HepG2 (cell line): ENCODE results near the gene PTPRH. TPM values are rescaled to one million over a fixed set of nuclear protein-coding genes. Genes with fewer than 3 reads are reported as not detected.

ENCODE experiments used
- ATAD3A ChIP-seq: sonication (generic); formaldehyde crosslinking; IDR thresholded peaks from 2 replicates; pipeline ENCODE4 v1.4.0; 2020; ENCODE audit warnings: missing genetic modification reagents
- ATF7 ChIP-seq, 2 experiments: fragments of 450-650 bp in 1 of 2; sonication (generic) in 1 of 2; formaldehyde crosslinking in 1 of 2; IDR thresholded peaks; 2 replicates each; pipeline versions ENCODE4 v1.4.0 to v1.6.1; 2016 to 2020; ENCODE audit warnings: antibody characterized with exemption in 1 of 2, mild to moderate bottlenecking in 1 of 2, missing genetic modification reagents in 1 of 2
- CBX5 ChIP-seq: sonication (generic); formaldehyde crosslinking; IDR thresholded peaks from 2 replicates; pipeline ENCODE4 v1.4.0; 2020; ENCODE audit warnings: missing genetic modification reagents, borderline replicate concordance
- FOXK1 ChIP-seq: sonication (generic); formaldehyde crosslinking; IDR thresholded peaks from 2 replicates; pipeline ENCODE4 v1.4.0; 2020; ENCODE audit warnings: low read depth, missing genetic modification reagents, borderline replicate concordance
- GLI4 ChIP-seq: sonication (generic); formaldehyde crosslinking; IDR thresholded peaks from 2 replicates; pipeline ENCODE4 v1.5.1; 2020; ENCODE audit warnings: missing genetic modification reagents, mild to moderate bottlenecking, moderate library complexity, borderline replicate concordance
- JARID2 ChIP-seq: sonication (generic); formaldehyde crosslinking; IDR thresholded peaks from 2 replicates; pipeline ENCODE4 v1.8.1; 2023; ENCODE audit warnings: missing genetic modification reagents, inconsistent platforms; ENCODE audit not compliant: insufficient replicate concordance
- MAZ ChIP-seq, 2 experiments: sonication (generic) in 1 of 2; formaldehyde crosslinking in 1 of 2; IDR thresholded peaks; 2 replicates each; pipeline versions ENCODE4 v1.5.0 to v1.6.1; 2012 to 2020; ENCODE audit warnings: low read depth in 2 of 2, mild to moderate bottlenecking in 2 of 2, borderline replicate concordance in 1 of 2, improper control_type of control experiment in 1 of 2, low read length in 1 of 2, missing genetic modification reagents in 1 of 2, moderate library complexity in 1 of 2
- MBNL3 ChIP-seq: fragments of 250-450 bp; sonication (Bioruptor Pico); conservative IDR thresholded peaks from 2 replicates; pipeline ENCODE4 v1.8.0; 2022; ENCODE audit warnings: mild to moderate bottlenecking, inconsistent platforms
- MEIS1 ChIP-seq: sonication (generic); formaldehyde crosslinking; IDR thresholded peaks from 2 replicates; pipeline ENCODE4 v1.9.0; 2021; ENCODE audit warnings: mild to moderate bottlenecking, missing genetic modification reagents, moderate library complexity, borderline replicate concordance
- MXD4 ChIP-seq: IDR thresholded peaks from 2 replicates; pipeline ENCODE4 v1.6.1; 2016; ENCODE audit warnings: mild to moderate bottlenecking, missing biosample characterization, missing genetic modification reagents
- REXO4 ChIP-seq: sonication (generic); formaldehyde crosslinking; IDR thresholded peaks from 2 replicates; pipeline ENCODE4 v1.8.0; 2022; ENCODE audit warnings: missing genetic modification reagents, mild to moderate bottlenecking, borderline replicate concordance
- TBX2 ChIP-seq: sonication (generic); formaldehyde crosslinking; IDR thresholded peaks from 2 replicates; pipeline ENCODE4 v1.5.0; 2020; ENCODE audit warnings: missing genetic modification reagents, mild to moderate bottlenecking, borderline replicate concordance
- ZHX2 ChIP-seq, 2 experiments: sonication (generic) in 1 of 2; formaldehyde crosslinking in 1 of 2; IDR thresholded peaks; 2 replicates each; pipeline versions ENCODE4 v1.6.1 to v1.9.0; 2014 to 2022; ENCODE audit warnings: antibody characterized with exemption in 1 of 2, borderline replicate concordance in 1 of 2, inconsistent platforms in 1 of 2, low read depth in 1 of 2, missing genetic modification reagents in 1 of 2
- ZNF10 ChIP-seq: sonication (generic); formaldehyde crosslinking; IDR thresholded peaks from 2 replicates; pipeline ENCODE4 v1.4.0; 2020; ENCODE audit warnings: mild to moderate bottlenecking, low read depth, missing genetic modification reagents, borderline replicate concordance
- ZNF121 ChIP-seq: sonication (generic); formaldehyde crosslinking; IDR thresholded peaks from 2 replicates; pipeline ENCODE4 v1.5.0; 2020; ENCODE audit warnings: mild to moderate bottlenecking, missing genetic modification reagents
- ZNF598 ChIP-seq: sonication (generic); formaldehyde crosslinking; IDR thresholded peaks from 2 replicates; pipeline ENCODE4 v1.5.1; 2020; ENCODE audit warnings: mild to moderate bottlenecking, missing genetic modification reagents, borderline replicate concordance
- ZNF619 ChIP-seq: sonication (generic); formaldehyde crosslinking; IDR thresholded peaks from 2 replicates; pipeline ENCODE4 v1.4.0; 2020; ENCODE audit warnings: mild to moderate bottlenecking, missing genetic modification reagents
- ZNF740 ChIP-seq: sonication (generic); formaldehyde crosslinking; IDR thresholded peaks from 2 replicates; pipeline ENCODE4 v1.4.0; 2020; ENCODE audit warnings: missing genetic modification reagents
- polyA plus RNA-seq, 8 experiments: library from polyadenylated mRNA; depleted of rRNA in 3 of 8; stranded (reverse) in 7 of 8; unstranded in 1 of 8; fragments of >200 nt; fragmentation: Illumina TruSeq in 4 of 8; extraction: Trizol in 4 of 8; gene quantifications; 2 replicates each; pipeline versions ENCODE4 v1.2.1 to v1.2.3, GENCODE V29; 2011 to 2016; ENCODE audit warnings: low read depth in 4 of 8, missing spikeins in 1 of 8, mixed read lengths in 1 of 8; ENCODE audit not compliant: insufficient read depth in 1 of 8
- total RNA-seq, 5 experiments: library from RNA; depleted of rRNA; stranded (reverse); fragments of >200 nt; fragmentation: Illumina TruSeq; extraction: Trizol; gene quantifications; 2 replicates each; pipeline ENCODE4 v1.2.3, GENCODE V29; 2016; ENCODE audit warnings: low read depth in 1 of 5
- TF ChIP-seq, protein P1 (sequence below): sonication (generic); formaldehyde crosslinking; conservative IDR thresholded peaks from 2 replicates; pipeline ENCODE4 v1.5.0; 2020; ENCODE audit warnings: missing genetic modification reagents

Gene PTPRH
- total and polyA plus RNA-seq, 2 of the 13 experiments (the other 11 are each of a cell fraction or from before 2014, with no cell fraction given): 14.7 to 125 TPM

DNA sequence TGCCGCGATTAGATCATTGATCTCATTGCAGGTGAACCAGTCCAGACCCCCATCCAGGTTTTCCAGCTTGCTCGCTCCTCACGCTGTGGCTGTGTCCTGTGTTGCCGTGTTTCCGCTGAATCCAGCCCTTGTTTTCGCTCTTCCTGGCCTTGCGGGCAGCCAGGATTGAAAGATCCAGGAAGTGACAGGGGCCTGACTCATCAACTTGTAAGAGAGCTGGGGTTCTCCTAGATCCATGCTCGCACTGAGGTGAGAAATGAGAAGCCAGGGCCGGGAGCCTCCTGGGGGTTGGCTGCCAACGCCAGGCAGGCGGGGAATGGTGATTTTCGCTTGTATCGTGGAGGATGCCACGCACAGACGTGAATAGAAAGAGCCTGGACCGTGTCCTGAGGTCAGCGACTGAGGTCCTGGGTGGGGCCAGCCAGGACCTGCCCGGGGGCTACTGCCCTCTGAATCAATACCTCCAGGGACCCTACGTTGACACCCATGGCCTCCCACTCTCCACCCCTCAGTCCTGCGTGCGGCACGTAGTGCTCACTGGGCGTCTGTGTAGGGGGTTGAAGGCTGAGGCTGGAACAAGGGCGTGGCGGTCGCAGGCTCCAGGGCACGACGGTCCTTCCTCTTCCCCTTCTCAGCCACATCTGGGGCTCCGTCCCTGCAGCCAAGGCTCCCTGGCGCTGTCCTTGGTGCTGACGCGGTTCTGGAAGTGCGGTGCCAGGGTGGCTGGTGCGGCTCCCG, 7.3 kb upstream of the PTPRH start (continued):
- TF ChIP-seq REXO4 (CRISPR knock-in tag) (peak; percentile 87; the same call in 1 of the 2 replicates), ZNF740 (CRISPR knock-in tag) (peak; percentile 57; the same call in 1 of the 2 replicates), ZNF598 (no peak; the same call in 1 of the 2 replicates), MBNL3 (CRISPR knock-in tag) (no peak), ZHX2 (IDR thresholded peaks at IDR 0.05; ENCODE audit: low read depth) (0 out of 2 replicates have a peak, but pooled peaks have one; percentile 9), ZHX2 (CRISPR knock-in tag; IDR thresholded peaks at IDR 0.05; ENCODE audit: borderline replicate concordance) (peak; percentile 95; the same call in 1 of the 2 replicates), CBX5 (peak; percentile 96), GLI4 (CRISPR knock-in tag) (peak; percentile 75; the same call in 1 of the 2 replicates), MAZ (IDR thresholded peaks at IDR 0.05; ENCODE audit: borderline replicate concordance, low read depth, low read length) (peak; percentile 48; the same call in 1 of the 2 replicates), MAZ (CRISPR knock-in tag; IDR thresholded peaks at IDR 0.05; ENCODE audit: low read depth) (peak; percentile 46; the same call in 1 of the 2 replicates), ATAD3A (CRISPR knock-in tag) (peak; percentile 78; the same call in 1 of the 2 replicates), JARID2 (CRISPR knock-in tag) (peak; percentile 97), ZNF619 (no peak; the same call in 1 of the 2 replicates), ATF7 (IDR thresholded peaks at IDR 0.05) (0 out of 2 replicates have a peak, but pooled peaks have one; percentile 44), ATF7 (CRISPR knock-in tag; IDR thresholded peaks at IDR 0.05) (peak; percentile 80), MEIS1 (CRISPR knock-in tag) (peak; percentile 83), ZNF10 (CRISPR knock-in tag) (no peak), FOXK1 (CRISPR knock-in tag) (peak; percentile 98), TBX2 (CRISPR knock-in tag) (peak; percentile 63; the same call in 1 of the 2 replicates), ZNF121 (CRISPR knock-in tag) (peak; percentile 54), MXD4 (CRISPR knock-in tag) (peak; percentile 91)
- TF ChIP-seq, protein P1, sequence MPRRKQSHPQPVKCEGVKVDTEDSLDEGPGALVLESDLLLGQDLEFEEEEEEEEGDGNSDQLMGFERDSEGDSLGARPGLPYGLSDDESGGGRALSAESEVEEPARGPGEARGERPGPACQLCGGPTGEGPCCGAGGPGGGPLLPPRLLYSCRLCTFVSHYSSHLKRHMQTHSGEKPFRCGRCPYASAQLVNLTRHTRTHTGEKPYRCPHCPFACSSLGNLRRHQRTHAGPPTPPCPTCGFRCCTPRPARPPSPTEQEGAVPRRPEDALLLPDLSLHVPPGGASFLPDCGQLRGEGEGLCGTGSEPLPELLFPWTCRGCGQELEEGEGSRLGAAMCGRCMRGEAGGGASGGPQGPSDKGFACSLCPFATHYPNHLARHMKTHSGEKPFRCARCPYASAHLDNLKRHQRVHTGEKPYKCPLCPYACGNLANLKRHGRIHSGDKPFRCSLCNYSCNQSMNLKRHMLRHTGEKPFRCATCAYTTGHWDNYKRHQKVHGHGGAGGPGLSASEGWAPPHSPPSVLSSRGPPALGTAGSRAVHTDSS: no peak
